ENCODE measurements around the gene FBXO9.

Gene FBXO9

GRCh38 chr6:53124131-53124800 is 59.1 kb downstream of the FBXO9 start:
- H3K4me3 ChIP-seq, result no peak overlapping the region
- H3K27ac ChIP-seq, result no peak overlapping the region

DNA sequence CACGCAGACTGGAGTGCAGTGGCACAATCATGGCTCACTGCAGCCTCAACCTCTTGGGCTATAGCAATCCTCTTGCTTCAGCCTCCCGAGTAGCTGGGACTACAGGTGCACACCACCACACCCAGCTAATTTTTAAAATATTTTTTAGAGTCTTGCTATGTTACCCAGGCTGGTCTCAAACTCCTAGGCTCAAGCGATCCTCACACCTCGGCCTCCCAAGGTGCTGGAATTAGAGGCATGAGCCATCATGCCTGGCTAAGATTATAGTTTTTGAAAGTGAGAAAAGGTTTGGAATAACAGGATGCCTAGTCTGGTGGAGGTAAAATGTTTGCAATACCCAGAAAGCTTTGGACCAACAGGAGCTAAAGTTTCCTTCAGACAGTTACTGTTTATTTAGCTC is 60.1 kb downstream of the FBXO9 start:
- H3K4me3 ChIP-seq, result no peak overlapping the region
- H3K27ac ChIP-seq, result no peak overlapping the region

DNA sequence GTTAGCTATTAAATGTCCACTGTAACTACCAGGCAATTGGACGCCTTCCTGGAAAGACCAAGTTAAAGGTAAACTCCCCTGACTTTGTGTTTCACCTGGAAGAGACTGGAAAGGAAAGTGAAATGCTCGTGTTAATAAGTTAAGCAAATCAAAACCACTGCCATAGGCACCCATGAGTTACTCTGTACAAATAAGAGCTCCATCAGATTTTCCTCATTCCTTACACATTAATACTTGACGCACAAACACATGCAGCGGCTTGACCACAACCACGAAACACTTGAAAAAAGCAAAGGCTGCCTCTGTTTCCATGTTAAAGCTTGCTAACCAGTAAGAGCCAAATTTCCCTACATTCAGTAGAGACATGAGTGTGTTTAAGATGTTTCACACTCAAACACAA is 63.6 kb downstream of the FBXO9 start:
- Histone ChIP-seq H3K4me3 (no peak overlapping the region), H3K27ac (no peak overlapping the region)

DNA sequence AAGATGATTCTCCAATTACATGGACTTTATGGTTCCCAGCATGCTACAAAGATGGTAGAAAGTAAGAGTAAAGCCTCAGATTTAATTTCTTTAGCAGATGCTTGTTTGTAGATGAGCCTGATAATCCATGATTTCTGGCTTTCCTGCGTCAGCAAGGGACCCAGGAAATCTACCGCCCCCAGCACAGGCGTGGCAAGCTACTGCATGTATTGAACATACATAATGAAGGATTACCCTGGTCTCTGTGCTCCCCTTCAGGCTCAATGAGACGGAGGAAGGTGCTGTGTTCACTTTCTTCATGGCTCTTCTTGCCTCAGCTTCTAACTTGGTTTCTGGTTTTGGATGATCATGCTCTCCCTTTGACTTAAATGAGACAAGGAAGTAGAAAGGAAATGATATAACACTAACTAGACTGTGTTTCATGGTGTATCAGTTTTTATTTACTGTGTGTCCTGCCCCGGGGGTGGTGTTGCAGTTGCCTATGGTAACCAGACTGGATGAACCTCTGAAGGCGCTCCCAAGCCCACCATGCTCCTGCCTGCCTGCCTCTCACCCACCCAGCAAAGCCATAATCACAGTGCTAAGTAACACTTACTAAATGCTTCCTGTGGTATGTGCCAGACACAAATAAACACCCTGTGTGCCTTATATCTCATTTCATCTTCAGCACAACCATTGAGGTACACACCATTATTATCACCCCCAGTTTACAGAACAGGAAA is 65.5 kb downstream of the FBXO9 start:
- Histone ChIP-seq H3K27ac (no peak overlapping the region), H3K4me3 (no peak overlapping the region)

GRCh38 chr6:53133961-53134360 is 68.8 kb downstream of the FBXO9 start:
- Histone ChIP-seq H3K4me3 (no peak overlapping the region), H3K27ac (no peak overlapping the region)

DNA sequence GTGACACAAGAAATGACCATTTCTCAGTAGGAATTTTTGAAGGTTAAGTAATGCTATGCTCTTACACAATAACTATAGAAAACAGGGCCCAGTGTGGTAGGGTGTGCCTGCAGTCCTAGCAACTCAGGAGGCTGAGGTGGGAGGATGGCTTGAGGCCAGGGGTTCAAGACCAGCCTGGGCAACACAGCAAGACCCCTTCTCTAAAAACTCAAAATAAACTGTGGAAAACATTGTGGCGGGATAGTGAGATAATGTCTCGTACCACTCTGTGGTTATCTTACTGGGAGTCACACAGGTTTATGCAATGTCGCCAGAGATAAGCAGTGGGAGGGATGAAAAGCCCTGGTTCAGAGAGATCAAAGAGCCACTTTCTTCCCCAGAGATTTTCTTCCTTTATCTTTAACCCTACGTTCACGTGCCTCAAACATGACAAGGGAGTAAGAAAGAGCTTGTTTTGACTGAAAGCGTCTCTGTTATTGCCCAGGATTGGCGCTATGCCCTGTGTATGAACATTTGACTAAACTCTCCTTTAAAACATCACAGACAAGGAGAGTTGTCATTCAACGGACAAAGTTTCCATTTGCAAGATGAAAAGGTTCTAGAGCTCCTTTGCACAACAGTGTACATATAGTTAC is 69.5 kb downstream of the FBXO9 start:
- Histone ChIP-seq H3K4me3 (no peak overlapping the region), H3K27ac (no peak overlapping the region)

- no peak overlapping the region for H3K4me3 ChIP-seq
- no peak overlapping the region for H3K27ac ChIP-seq
Observed at GRCh38 chr6:53136000-53136609, 70.9 kb downstream of the FBXO9 start.

GRCh38 chr6:53139841-53140413 is 74.7 kb downstream of the FBXO9 start:
- Histone ChIP-seq H3K27ac (no peak overlapping the region), H3K4me3 (no peak overlapping the region)

DNA sequence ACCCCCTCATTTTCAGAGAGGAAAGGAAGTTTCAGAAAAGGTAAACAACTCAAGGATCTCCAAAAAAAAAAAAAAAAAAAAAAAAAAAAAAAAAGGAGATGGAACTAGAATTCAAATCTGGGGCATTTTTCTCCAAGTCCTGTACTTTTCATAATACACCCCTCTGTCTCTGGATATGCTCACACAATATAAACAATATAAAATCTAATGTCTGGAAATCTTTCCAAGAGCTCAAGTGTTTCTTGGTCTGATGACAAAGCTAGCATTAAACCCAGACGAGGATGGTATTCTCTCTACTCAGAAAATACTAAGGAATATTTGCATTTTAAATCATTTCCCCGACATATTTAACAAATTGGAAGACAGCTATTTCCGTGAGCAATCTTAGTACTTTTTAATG is 77.6 kb downstream of the FBXO9 start:
- Histone ChIP-seq H3K27ac (no peak overlapping the region), H3K4me3 (no peak overlapping the region)

DNA sequence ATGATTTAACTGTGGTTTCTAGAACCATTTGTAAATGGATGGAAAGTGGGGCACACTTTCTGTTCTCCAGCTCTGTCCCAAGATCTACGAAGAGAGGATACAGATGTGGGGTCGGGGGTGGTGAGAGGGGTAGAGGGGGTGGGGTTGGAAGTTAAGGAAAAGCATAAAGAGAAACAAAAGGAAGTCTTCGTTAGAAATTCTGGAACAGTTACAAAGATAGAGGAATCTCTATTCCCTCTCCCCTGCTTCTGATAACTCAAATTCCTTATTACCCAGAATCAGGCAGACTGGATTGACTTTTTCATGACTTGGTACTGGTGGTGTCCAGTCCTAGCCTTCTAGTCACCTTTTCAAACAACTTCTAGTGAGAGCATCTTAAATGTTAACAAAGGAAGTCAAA is 78.5 kb downstream of the FBXO9 start:
- no peak overlapping the region for H3K27ac ChIP-seq
- H3K4me3 ChIP-seq, result no peak overlapping the region

GRCh38 chr6:53144802-53145201 is 79.6 kb downstream of the FBXO9 start:
- H3K4me3 ChIP-seq, result no peak overlapping the region
- no peak overlapping the region for H3K27ac ChIP-seq

DNA sequence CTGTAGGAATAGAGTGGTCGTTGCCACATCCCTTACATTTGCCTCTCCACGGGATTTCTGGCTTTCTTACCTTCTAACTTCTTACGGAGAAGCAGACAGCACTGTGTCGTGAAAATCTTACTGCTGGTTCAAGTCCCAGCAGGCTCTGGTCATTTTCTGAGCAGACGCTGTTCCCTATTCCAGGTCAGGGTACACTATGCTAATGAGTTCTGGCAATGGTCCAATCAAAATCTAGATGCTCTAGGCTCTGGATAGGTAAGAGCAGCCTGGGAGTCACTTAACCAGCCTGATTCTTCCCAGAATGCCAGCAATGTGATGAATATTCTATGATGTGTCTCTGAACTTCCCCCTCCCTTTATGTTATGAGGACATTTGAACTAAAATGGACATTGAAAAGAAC is 83.5 kb downstream of the FBXO9 start, which contains the start of gene GCM1:
Gene GCM1, minus strand, starts transcription at position 158 of the 400 bp plus-strand sequence. CDS start 3,209 bp downstream, outside the sequence.
- H3K27ac ChIP-seq, result no peak within 1 kb of the TSS
- no peak within 1 kb of the TSS for H3K4me3 ChIP-seq
